ENCODE data around the gene EDAR. TPM values are rescaled to one million over a fixed set of nuclear protein-coding genes. Genes with fewer than 3 reads are reported as not detected.

Gene EDAR
- total RNA-seq, 6 experiments from 2014 or later = not detected

- Mint-ChIP-seq H3K4me3 (no peak overlapping the region), H3K27me3 (ENCODE audit: insufficient read depth) (peaks cover 30% of the 10 kb centered on the region), H3K4me1 (ENCODE audit: low read depth) (peaks cover 18% of the 10 kb centered on the region), H3K36me3 (ENCODE audit: low read depth) (no peaks in the 10 kb centered on the region), H3K9me3 (no peaks in the 10 kb centered on the region), H3K27ac (no peak overlapping the region)
- peak; percentile 69 for DNase-seq
- TF ChIP-seq, protein P1, sequence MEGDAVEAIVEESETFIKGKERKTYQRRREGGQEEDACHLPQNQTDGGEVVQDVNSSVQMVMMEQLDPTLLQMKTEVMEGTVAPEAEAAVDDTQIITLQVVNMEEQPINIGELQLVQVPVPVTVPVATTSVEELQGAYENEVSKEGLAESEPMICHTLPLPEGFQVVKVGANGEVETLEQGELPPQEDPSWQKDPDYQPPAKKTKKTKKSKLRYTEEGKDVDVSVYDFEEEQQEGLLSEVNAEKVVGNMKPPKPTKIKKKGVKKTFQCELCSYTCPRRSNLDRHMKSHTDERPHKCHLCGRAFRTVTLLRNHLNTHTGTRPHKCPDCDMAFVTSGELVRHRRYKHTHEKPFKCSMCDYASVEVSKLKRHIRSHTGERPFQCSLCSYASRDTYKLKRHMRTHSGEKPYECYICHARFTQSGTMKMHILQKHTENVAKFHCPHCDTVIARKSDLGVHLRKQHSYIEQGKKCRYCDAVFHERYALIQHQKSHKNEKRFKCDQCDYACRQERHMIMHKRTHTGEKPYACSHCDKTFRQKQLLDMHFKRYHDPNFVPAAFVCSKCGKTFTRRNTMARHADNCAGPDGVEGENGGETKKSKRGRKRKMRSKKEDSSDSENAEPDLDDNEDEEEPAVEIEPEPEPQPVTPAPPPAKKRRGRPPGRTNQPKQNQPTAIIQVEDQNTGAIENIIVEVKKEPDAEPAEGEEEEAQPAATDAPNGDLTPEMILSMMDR (IDR thresholded peaks at IDR 0.05) = no peak
These were observed 66.7 kb downstream of the EDAR start for GRCh38 chr2:108922141-108922915.

DNA sequence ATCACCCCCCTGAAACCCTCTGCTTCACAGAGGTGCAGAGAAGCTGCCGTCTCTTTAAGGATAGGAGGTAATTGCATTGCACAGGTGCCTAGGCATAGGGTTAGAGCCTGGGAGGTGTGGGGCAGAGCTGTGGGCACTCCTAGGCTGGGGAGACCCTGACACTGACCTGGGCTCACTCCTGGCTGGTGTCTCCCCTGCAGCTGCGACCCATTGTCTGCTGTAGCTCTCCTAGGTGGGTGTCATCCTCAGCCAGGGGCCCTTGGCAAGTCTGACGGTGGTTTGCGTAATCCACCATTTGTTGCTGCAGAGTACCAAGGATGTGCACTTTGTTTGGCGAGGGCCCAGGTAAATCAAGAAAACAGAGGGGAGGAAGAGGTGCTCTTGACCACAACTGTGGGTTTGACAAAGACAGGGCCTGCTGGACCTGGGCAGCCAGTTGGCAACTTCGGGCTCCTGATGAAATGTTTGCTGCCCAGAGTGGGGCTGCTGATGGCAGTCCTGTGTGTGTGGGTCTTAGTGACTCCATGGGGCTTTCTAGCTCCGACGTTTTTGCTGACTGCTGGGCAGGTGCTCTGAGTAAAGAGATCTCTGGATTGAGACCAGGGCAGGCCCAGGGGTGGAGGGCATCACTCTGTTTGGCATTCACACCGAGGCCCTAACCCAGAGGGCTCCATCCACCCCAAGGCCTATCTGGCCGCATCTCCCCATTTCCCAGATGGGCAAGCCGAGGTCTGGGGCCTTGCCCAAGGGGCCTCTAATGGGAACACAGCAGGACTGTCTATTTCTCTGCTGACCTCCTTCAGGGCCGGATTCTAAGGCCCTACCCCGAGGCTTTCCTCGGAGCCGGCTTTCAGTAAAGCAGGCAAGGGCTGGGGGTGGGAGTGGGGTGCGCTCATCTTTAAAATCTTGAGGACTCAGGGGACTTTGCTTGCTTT lies 67.7 kb downstream of the EDAR start:
- no peaks in the 10 kb centered on the region for H3K9me3 Mint-ChIP-seq
- H3K4me1 Mint-ChIP-seq (ENCODE audit: low read depth) = peaks cover 24% of the 10 kb centered on the region
- TF ChIP-seq, protein P1 (IDR thresholded peaks at IDR 0.05) = no peak
- no peak overlapping the region for H3K4me3 Mint-ChIP-seq
- no peak overlapping the region for H3K27ac Mint-ChIP-seq
- H3K36me3 Mint-ChIP-seq (ENCODE audit: low read depth) = no peaks in the 10 kb centered on the region
- peaks cover 31% of the 10 kb centered on the region for H3K27me3 Mint-ChIP-seq (ENCODE audit: insufficient read depth)
- no peak for DNase-seq

DNA sequence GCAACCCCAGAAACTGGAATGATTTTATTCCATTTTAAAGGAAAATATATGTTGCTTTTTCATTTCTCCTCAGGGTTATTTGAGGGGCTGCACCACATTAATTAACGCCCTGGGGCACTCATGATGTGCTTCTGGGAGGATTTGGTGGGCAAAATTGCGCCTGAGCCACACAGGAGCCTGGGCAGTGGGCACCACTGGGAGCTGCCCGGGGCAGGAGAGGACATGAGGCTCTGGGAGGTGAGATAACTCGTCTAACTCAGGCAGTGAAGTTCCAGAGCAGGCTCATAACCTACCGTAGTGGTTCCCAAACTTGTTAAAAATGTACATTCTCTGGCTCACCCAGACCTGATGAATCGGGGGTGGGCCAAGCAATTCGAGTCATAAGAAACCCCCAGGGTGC lies 68.3 kb downstream of the EDAR start:
- no peak overlapping the region for H3K4me3 Mint-ChIP-seq
- no peaks in the 10 kb centered on the region for H3K9me3 Mint-ChIP-seq
- no peak for DNase-seq
- H3K36me3 Mint-ChIP-seq (ENCODE audit: low read depth) = no peaks in the 10 kb centered on the region
- H3K27ac Mint-ChIP-seq = no peak overlapping the region
- H3K4me1 Mint-ChIP-seq (ENCODE audit: low read depth) = peaks cover 24% of the 10 kb centered on the region
- peaks cover 33% of the 10 kb centered on the region for H3K27me3 Mint-ChIP-seq (ENCODE audit: insufficient read depth)
- TF ChIP-seq, protein P1 (IDR thresholded peaks at IDR 0.05) = no peak

GRCh38 chr2:108919571-108920373 lies 69.2 kb downstream of the EDAR start:
- Mint-ChIP-seq H3K27ac (no peak overlapping the region), H3K27me3 (ENCODE audit: insufficient read depth) (peaks cover 35% of the 10 kb centered on the region), H3K4me1 (ENCODE audit: low read depth) (peaks cover 24% of the 10 kb centered on the region), H3K9me3 (no peaks in the 10 kb centered on the region), H3K4me3 (no peak overlapping the region), H3K36me3 (ENCODE audit: low read depth) (no peaks in the 10 kb centered on the region)
- TF ChIP-seq, protein P1 (IDR thresholded peaks at IDR 0.05) = no peak
- no peak for DNase-seq

GRCh38 chr2:108918941-108919341 lies 70.1 kb downstream of the EDAR start:
- no peak for DNase-seq
- Mint-ChIP-seq H3K9me3 (no peaks in the 10 kb centered on the region), H3K27ac (no peak overlapping the region), H3K4me1 (ENCODE audit: low read depth) (peaks cover 24% of the 10 kb centered on the region), H3K36me3 (ENCODE audit: low read depth) (no peaks in the 10 kb centered on the region), H3K27me3 (ENCODE audit: insufficient read depth) (peaks cover 32% of the 10 kb centered on the region), H3K4me3 (no peak overlapping the region)
- TF ChIP-seq, protein P1 (IDR thresholded peaks at IDR 0.05) = no peak
